GM19193 (cell line): ENCODE data around the gene RCC2.

Source experiments
- POLR2A ChIP-seq: IDR thresholded peaks from 4 replicates; pipeline ENCODE4 v1.6.1; 2011; ENCODE audit not compliant: insufficient read depth, insufficient read length; ENCODE audit errors: extremely low read depth

The RCC2 gene

GRCh38 chr1:17361687-17362086, 77.8 kb downstream of the RCC2 start:
- TF ChIP-seq POLR2A, result no peak

DNA sequence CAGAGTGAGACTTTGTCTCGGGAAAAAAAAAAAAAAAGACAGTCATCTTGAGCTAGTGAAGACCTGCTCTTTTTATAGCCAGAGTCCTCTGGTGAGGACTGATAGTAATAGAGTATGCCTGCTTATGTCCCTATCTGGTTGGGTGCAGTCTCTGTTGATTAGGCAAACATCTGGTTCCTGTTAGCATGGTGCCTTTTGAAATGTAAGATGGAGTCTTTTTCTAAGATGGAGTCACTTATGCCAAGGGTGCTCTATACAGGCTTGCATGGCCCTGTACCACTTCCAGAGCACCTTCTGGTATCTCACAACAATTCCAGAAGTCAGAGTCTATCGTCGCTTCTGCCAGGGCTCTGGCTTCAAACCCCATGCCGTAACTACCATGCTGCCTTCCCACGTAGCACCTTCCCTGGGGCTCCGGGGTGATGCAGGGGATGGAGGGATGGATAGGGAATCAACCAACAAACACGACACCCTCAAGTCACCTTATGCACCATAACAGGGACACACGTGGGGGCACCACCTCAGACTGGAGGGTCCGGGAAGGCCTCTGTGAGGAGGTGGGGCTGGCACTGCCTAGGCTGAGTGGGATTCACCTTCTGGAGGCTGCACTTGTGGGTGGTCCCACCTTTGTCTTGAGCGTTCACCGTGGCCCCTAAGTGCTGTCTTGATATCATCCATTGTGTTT, 79.1 kb downstream of the RCC2 start:
- TF ChIP-seq POLR2A, result no peak

DNA sequence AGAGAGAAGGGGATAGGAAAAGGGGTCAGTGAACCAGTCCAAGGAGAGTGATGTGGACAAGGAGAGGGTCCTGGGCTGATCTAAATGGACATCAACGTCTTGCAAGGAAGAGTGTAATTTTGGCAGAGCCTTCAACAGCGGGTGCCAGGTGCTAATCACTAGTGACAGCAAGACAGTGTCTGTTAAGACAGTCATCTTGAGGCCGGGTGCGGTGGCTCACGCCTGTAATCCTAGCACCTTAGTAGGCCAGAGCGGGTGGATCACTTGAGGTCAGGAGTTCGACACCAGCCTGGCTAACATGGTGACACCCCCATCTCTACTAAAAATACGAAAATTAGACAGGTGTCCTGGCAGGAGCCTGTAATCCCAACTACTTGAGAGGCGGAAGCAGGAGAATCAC, 79.7 kb downstream of the RCC2 start:
- TF ChIP-seq POLR2A, result no peak

DNA sequence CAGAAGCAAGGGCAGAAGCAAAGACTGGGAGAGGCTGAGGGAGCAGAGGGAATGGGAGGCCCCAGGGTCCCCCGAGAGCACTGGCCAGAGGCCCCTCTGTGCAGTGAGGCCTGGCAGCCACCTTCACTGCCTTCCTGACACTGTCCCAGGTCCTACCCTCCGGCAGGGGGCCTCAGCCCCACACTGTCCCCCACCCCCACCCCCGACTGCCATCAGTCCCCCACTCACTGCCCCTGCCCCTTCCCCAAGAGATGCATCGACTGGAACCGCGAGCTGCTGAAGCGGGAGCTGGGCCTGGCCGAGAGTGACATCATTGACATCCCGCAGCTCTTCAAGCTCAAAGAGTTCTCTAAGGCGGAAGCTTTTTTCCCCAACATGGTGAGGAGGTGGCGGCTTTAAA, 80.4 kb downstream of the RCC2 start:
- TF ChIP-seq POLR2A, result no peak

GRCh38 chr1:17358557-17358956, 80.9 kb downstream of the RCC2 start:
- no peak for TF ChIP-seq POLR2A
